ENCODE results near the gene CLTCL1. TPM values are rescaled to one million over a fixed set of nuclear protein-coding genes. Genes with fewer than 3 reads are reported as not detected.

CLTCL1 gene
- total and polyA plus RNA-seq, 2 experiments from 2014 or later: 6.6 to 15.1 TPM

DNA sequence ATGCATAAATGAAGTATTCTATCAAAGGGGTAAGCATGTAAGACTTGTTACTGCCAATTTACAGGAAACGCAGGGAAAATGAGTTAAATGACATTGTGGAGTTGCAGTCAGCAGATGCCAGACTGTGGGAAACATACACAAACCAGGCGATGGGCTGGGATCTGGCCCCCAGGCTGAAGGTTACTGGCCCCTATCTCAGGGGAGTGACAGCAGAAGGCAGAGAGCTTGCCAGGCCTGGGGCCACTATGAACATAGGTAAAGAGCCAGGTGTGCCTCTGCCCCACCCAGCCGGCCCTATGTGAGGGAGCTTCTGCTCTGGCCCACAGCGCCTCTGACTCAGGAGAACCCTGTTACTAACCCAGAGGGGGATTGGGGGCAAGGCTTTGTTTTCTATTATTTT is 86.9 kb downstream of the CLTCL1 start:
- Histone ChIP-seq H3F3A (replicated peaks; ENCODE audit: low read depth) (no peaks in the 10 kb centered on the region), H3K36me3 (ENCODE audit: insufficient read depth) (no peaks in the 10 kb centered on the region), H3K4me2 (no peak overlapping the region), H3K27me3 (ENCODE audit: insufficient read depth) (no peaks in the 10 kb centered on the region), H2AFZ (no peak overlapping the region), H3K4me3 (no peak overlapping the region), H4K20me1 (replicated peaks; ENCODE audit: insufficient read depth) (no peaks in the 10 kb centered on the region), H3K4me1 (ENCODE audit: insufficient read depth) (no peaks in the 10 kb centered on the region), H3K9me2 (ENCODE audit: insufficient read depth) (no peaks in the 10 kb centered on the region), H3K79me2 (replicated peaks; ENCODE audit: insufficient read depth) (no peaks in the 10 kb centered on the region), H3K27ac (ENCODE audit: low read depth) (no peak overlapping the region)
- peaks cover 5% of the 10 kb centered on the region; the same call in 1 of the 3 replicates for H3K9me3 Mint-ChIP-seq
- no peak for TF ChIP-seq ZNF331 (CRISPR knock-in tag; IDR thresholded peaks at IDR 0.05; ENCODE audit: low read depth)
- TF ChIP-seq JUNB (IDR thresholded peaks at IDR 0.05; ENCODE audit: unreplicated experiment): no peak
- TF ChIP-seq, protein P1, sequence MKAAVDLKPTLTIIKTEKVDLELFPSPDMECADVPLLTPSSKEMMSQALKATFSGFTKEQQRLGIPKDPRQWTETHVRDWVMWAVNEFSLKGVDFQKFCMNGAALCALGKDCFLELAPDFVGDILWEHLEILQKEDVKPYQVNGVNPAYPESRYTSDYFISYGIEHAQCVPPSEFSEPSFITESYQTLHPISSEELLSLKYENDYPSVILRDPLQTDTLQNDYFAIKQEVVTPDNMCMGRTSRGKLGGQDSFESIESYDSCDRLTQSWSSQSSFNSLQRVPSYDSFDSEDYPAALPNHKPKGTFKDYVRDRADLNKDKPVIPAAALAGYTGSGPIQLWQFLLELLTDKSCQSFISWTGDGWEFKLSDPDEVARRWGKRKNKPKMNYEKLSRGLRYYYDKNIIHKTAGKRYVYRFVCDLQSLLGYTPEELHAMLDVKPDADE (IDR thresholded peaks at IDR 0.05): no peak
- TF ChIP-seq EZH2phosphoT487 (IDR thresholded peaks at IDR 0.05; ENCODE audit: unreplicated experiment): no peak
- TF ChIP-seq, protein P2, sequence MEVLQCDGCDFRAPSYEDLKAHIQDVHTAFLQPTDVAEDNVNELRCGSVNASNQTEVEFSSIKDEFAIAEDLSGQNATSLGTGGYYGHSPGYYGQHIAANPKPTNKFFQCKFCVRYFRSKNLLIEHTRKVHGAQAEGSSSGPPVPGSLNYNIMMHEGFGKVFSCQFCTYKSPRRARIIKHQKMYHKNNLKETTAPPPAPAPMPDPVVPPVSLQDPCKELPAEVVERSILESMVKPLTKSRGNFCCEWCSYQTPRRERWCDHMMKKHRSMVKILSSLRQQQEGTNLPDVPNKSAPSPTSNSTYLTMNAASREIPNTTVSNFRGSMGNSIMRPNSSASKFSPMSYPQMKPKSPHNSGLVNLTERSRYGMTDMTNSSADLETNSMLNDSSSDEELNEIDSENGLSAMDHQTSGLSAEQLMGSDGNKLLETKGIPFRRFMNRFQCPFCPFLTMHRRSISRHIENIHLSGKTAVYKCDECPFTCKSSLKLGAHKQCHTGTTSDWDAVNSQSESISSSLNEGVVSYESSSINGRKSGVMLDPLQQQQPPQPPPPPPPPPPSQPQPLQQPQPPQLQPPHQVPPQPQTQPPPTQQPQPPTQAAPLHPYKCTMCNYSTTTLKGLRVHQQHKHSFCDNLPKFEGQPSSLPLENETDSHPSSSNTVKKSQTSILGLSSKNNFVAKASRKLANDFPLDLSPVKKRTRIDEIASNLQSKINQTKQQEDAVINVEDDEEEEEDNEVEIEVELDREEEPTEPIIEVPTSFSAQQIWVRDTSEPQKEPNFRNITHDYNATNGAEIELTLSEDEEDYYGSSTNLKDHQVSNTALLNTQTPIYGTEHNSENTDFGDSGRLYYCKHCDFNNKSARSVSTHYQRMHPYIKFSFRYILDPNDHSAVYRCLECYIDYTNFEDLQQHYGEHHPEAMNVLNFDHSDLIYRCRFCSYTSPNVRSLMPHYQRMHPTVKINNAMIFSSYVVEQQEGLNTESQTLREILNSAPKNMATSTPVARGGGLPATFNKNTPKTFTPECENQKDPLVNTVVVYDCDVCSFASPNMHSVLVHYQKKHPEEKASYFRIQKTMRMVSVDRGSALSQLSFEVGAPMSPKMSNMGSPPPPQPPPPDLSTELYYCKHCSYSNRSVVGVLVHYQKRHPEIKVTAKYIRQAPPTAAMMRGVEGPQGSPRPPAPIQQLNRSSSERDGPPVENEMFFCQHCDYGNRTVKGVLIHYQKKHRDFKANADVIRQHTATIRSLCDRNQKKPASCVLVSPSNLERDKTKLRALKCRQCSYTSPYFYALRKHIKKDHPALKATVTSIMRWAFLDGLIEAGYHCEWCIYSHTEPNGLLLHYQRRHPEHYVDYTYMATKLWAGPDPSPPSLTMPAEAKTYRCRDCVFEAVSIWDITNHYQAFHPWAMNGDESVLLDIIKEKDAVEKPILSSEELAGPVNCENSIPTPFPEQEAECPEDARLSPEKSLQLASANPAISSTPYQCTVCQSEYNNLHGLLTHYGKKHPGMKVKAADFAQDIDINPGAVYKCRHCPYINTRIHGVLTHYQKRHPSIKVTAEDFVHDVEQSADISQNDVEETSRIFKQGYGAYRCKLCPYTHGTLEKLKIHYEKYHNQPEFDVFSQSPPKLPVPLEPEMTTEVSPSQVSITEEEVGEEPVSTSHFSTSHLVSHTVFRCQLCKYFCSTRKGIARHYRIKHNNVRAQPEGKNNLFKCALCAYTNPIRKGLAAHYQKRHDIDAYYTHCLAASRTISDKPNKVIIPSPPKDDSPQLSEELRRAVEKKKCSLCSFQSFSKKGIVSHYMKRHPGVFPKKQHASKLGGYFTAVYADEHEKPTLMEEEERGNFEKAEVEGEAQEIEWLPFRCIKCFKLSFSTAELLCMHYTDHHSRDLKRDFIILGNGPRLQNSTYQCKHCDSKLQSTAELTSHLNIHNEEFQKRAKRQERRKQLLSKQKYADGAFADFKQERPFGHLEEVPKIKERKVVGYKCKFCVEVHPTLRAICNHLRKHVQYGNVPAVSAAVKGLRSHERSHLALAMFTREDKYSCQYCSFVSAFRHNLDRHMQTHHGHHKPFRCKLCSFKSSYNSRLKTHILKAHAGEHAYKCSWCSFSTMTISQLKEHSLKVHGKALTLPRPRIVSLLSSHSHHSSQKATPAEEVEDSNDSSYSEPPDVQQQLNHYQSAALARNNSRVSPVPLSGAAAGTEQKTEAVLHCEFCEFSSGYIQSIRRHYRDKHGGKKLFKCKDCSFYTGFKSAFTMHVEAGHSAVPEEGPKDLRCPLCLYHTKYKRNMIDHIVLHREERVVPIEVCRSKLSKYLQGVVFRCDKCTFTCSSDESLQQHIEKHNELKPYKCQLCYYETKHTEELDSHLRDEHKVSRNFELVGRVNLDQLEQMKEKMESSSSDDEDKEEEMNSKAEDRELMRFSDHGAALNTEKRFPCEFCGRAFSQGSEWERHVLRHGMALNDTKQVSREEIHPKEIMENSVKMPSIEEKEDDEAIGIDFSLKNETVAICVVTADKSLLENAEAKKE (CRISPR knock-in tag; IDR thresholded peaks at IDR 0.05): no peak
- TF ChIP-seq, protein P3, sequence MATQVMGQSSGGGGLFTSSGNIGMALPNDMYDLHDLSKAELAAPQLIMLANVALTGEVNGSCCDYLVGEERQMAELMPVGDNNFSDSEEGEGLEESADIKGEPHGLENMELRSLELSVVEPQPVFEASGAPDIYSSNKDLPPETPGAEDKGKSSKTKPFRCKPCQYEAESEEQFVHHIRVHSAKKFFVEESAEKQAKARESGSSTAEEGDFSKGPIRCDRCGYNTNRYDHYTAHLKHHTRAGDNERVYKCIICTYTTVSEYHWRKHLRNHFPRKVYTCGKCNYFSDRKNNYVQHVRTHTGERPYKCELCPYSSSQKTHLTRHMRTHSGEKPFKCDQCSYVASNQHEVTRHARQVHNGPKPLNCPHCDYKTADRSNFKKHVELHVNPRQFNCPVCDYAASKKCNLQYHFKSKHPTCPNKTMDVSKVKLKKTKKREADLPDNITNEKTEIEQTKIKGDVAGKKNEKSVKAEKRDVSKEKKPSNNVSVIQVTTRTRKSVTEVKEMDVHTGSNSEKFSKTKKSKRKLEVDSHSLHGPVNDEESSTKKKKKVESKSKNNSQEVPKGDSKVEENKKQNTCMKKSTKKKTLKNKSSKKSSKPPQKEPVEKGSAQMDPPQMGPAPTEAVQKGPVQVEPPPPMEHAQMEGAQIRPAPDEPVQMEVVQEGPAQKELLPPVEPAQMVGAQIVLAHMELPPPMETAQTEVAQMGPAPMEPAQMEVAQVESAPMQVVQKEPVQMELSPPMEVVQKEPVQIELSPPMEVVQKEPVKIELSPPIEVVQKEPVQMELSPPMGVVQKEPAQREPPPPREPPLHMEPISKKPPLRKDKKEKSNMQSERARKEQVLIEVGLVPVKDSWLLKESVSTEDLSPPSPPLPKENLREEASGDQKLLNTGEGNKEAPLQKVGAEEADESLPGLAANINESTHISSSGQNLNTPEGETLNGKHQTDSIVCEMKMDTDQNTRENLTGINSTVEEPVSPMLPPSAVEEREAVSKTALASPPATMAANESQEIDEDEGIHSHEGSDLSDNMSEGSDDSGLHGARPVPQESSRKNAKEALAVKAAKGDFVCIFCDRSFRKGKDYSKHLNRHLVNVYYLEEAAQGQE (IDR thresholded peaks at IDR 0.05; ENCODE audit: unreplicated experiment): no peak
- H3K4me1 Mint-ChIP-seq: peaks cover 9% of the 10 kb centered on the region
- no peak overlapping the region for H3K4me3 Mint-ChIP-seq
- peaks cover 16% of the 10 kb centered on the region; the same call in 2 of the 3 replicates for H3K36me3 Mint-ChIP-seq (ENCODE audit: low read depth)
- ATAC-seq: no peak
- peaks cover 6% of the 10 kb centered on the region for H3K27me3 Mint-ChIP-seq (ENCODE audit: insufficient read depth, low read depth, poor library complexity)
- 0 out of 2 replicates have a peak overlapping the region, but pooled peaks have one; percentile 35 for H3K27ac Mint-ChIP-seq
- DNase-seq (ENCODE audit: low spot score): no peak

Data from GM23338 (cell line).